Endothelial cell (in vitro differentiated cells): ENCODE results near the gene VWA3B. TPM values are rescaled to one million over a fixed set of nuclear protein-coding genes. Genes with fewer than 3 reads are reported as not detected.
A peak's percentile ranks its signal among the peaks of the same experiment; 100 is the strongest.
"Not testable (repeated sequence)": the region's sequence is repeated elsewhere in the genome, so short reads cannot be mapped to it uniquely, and the experiment has no call there.

Experiments
- DNase-seq: peaks from one replicate; pipeline ENCODE4 v3.0.0; 2021; ENCODE audit warnings: low spot score
- H3K27ac Mint-ChIP-seq: one replicate; pipeline ENCODE4 v1.8.0; 2021; ENCODE audit warnings: mixed read lengths, inconsistent platforms; ENCODE audit not compliant: unreplicated experiment
- H3K27me3 Mint-ChIP-seq: one replicate; pipeline ENCODE4 v1.8.0; 2021; ENCODE audit warnings: mild to moderate bottlenecking, moderate library complexity, mixed read lengths, inconsistent platforms; ENCODE audit not compliant: unreplicated experiment
- H3K36me3 Mint-ChIP-seq: one replicate; pipeline ENCODE4 v1.8.0; 2021; ENCODE audit warnings: mild to moderate bottlenecking, low read depth, mixed read lengths, inconsistent platforms; ENCODE audit not compliant: unreplicated experiment
- H3K4me1 Mint-ChIP-seq: one replicate; pipeline ENCODE4 v1.8.0; 2021; ENCODE audit warnings: mild to moderate bottlenecking, mixed read lengths, inconsistent platforms; ENCODE audit not compliant: unreplicated experiment
- H3K4me3 Mint-ChIP-seq: one replicate; pipeline ENCODE4 v1.8.0; 2021; ENCODE audit warnings: mild to moderate bottlenecking, mixed read lengths, inconsistent platforms; ENCODE audit not compliant: unreplicated experiment
- H3K9me3 Mint-ChIP-seq: one replicate; pipeline ENCODE4 v1.8.0; 2021; ENCODE audit warnings: mixed read lengths, inconsistent platforms; ENCODE audit not compliant: unreplicated experiment
- total RNA-seq: library from RNA; stranded (reverse); fragmentation: NEBNext Ultra II Directional; extraction: Animal tissue kit (Norgen Biotek cat#: 25700); gene quantifications from one replicate; pipeline ENCODE4 v1.2.1, GENCODE V29; 2021; ENCODE audit not compliant: unreplicated experiment
- TF ChIP-seq, protein P1 (sequence below): fragments of 200-600 bp; sonication (generic); IDR thresholded peaks from one replicate; pipeline ENCODE4 v1.5.0; 2021; ENCODE audit warnings: antibody characterized with exemption; ENCODE audit not compliant: unreplicated experiment

Gene VWA3B
- total RNA-seq, 1 donor from 2014 or later = not detected

DNA sequence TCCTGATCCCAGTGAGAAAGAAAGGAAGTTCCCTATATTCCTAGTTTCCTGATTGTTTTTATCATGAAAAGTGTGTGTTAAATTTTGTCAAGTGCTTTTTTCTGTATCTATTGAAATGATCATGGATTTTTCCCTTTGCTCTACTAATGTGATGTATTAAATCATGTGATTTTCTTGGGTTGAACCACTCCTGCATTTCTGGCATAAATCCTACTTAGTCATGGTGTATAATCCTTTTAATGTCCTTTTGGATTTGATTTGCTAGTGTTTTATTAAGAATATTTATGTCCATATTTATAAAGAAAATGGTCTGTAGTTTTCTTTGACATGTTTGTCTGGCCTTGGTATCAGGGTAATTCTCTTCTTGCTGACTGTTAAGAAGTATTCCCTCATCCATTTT, 171.9 kb downstream of the VWA3B start:
- no peaks in the 10 kb centered on the region for H3K27me3 Mint-ChIP-seq
- H3K9me3 Mint-ChIP-seq = no peaks in the 10 kb centered on the region
- DNase-seq = no peak
- no peak overlapping the region for H3K27ac Mint-ChIP-seq
- no peaks in the 10 kb centered on the region for H3K36me3 Mint-ChIP-seq
- TF ChIP-seq, protein P1, sequence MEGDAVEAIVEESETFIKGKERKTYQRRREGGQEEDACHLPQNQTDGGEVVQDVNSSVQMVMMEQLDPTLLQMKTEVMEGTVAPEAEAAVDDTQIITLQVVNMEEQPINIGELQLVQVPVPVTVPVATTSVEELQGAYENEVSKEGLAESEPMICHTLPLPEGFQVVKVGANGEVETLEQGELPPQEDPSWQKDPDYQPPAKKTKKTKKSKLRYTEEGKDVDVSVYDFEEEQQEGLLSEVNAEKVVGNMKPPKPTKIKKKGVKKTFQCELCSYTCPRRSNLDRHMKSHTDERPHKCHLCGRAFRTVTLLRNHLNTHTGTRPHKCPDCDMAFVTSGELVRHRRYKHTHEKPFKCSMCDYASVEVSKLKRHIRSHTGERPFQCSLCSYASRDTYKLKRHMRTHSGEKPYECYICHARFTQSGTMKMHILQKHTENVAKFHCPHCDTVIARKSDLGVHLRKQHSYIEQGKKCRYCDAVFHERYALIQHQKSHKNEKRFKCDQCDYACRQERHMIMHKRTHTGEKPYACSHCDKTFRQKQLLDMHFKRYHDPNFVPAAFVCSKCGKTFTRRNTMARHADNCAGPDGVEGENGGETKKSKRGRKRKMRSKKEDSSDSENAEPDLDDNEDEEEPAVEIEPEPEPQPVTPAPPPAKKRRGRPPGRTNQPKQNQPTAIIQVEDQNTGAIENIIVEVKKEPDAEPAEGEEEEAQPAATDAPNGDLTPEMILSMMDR = no peak
- no peak overlapping the region for H3K4me3 Mint-ChIP-seq
- H3K4me1 Mint-ChIP-seq = no peaks in the 10 kb centered on the region

DNA sequence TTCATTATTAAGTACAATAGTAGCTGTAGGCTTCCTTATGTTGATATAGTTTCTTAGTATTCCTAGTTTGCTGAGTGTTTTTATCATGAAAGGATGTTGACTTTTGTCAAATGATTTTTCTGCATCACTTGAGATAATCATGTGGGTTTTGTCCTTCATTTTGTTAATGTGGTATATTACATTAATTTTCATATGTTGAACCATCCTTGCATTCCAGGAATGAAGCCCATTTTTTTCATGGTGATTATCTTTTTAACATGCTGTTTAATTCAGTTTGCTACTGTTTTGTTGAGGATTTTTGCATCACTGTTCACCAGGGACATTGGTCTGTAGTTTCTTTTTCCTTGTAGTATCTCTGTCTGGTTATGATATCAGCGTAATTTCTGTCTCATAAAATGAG, 176.4 kb downstream of the VWA3B start:
- no peak overlapping the region for H3K4me3 Mint-ChIP-seq
- no peaks in the 10 kb centered on the region for H3K36me3 Mint-ChIP-seq
- H3K27ac Mint-ChIP-seq = no peak overlapping the region
- no peaks in the 10 kb centered on the region for H3K4me1 Mint-ChIP-seq
- TF ChIP-seq, protein P1 = no peak
- no peak for DNase-seq
- H3K9me3 Mint-ChIP-seq = no peaks in the 10 kb centered on the region
- H3K27me3 Mint-ChIP-seq = no peaks in the 10 kb centered on the region

DNA sequence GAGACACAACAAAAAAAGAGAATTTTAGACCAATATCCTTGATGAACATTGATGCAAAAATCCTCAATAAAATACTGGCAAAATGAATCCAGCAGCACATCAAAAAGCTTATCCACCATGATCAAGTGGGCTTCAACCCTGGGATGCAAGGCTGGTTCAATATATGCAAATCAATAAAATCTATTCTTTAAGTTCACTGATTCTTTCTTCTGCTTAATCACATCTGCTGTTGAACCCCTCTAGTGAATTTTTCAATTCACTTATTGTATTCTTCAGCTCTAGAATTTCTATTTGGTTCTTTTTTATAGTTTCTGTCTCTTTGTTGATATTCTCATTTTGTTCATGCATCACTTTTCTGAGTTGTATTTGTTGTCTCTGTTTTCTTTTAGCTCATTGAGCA, 181.3 kb downstream of the VWA3B start:
- H3K36me3 Mint-ChIP-seq, H3K4me3 Mint-ChIP-seq, H3K27ac Mint-ChIP-seq, H3K9me3 Mint-ChIP-seq, H3K4me1 Mint-ChIP-seq, DNase-seq, H3K27me3 Mint-ChIP-seq: not testable (repeated sequence)

DNA sequence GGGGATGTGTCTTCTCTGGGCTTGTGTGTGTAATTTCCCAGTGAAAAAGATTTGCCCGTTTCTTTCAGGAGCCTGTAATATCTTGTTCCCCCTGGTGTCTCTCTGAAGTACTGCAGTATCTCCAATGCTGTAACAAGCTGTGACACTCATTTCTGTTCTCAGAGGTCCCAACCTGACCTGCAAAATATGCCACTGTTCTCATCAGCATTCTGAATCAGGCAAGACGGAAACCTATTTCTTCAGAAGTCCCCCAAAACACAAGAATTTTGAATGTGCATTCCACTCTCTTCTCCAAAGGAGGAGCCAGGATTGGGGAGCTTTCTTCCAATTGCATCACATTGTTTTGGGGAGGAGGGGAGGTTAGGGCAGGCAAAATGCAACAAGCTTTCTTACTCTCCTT, 182.3 kb downstream of the VWA3B start:
- no peak overlapping the region for H3K4me3 Mint-ChIP-seq
- H3K36me3 Mint-ChIP-seq = peaks cover 1% of the 10 kb centered on the region
- H3K27ac Mint-ChIP-seq = no peak overlapping the region
- no peaks in the 10 kb centered on the region for H3K9me3 Mint-ChIP-seq
- TF ChIP-seq, protein P1 = peak; percentile 83
- H3K27me3 Mint-ChIP-seq = no peaks in the 10 kb centered on the region
- H3K4me1 Mint-ChIP-seq = no peaks in the 10 kb centered on the region
- peak; percentile 59 for DNase-seq

DNA sequence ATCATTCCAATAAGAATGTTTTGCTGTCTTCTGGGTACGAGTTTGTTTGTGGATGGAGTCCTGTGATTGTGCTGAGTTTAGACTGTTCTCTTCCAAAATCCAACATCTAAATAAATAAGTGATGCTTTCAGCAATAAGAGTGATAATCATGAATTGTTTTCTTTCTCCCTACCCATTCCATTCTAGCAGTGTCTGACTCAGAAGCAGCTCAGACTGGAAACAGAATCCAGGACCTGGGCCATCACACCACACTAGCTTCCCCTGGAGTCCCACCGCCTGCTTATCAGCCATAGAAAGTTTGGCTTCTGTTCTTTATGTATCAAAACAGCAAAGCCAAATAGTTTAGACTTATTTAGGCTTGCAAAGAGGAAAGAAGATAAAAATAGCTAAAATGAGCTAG, 182.9 kb downstream of the VWA3B start:
- Mint-ChIP-seq H3K27ac (no peak overlapping the region), H3K4me3 (no peak overlapping the region), H3K9me3 (no peaks in the 10 kb centered on the region), H3K4me1 (no peaks in the 10 kb centered on the region), H3K36me3 (peaks cover 3% of the 10 kb centered on the region), H3K27me3 (peaks cover 1% of the 10 kb centered on the region)
- TF ChIP-seq, protein P1 = no peak
- DNase-seq = no peak
